GM12878 (cell line): ENCODE measurements around the gene LRRTM3.

ENCODE experiments used
- BACH1 ChIP-seq: fragments of 450-650 bp; IDR thresholded peaks from 2 replicates; pipeline ENCODE4 v1.6.1; 2017; ENCODE audit warnings: mild to moderate bottlenecking, borderline replicate concordance
- CREM ChIP-seq: IDR thresholded peaks from 2 replicates; pipeline ENCODE4 v1.6.1; 2014; ENCODE audit warnings: antibody characterized with exemption, low read depth
- HDAC2 ChIP-seq: fragments of 200-600 bp; sonication (generic); IDR thresholded peaks from 2 replicates; pipeline ENCODE4 v1.6.1; 2017
- JUND ChIP-seq: IDR thresholded peaks from 2 replicates; pipeline ENCODE4 v1.6.1; 2012; ENCODE audit warnings: low read depth, mild to moderate bottlenecking, low read length, improper control_type of control experiment, moderate library complexity
- NFIC ChIP-seq: IDR thresholded peaks from 2 replicates; pipeline ENCODE4 v1.6.1; 2012; ENCODE audit warnings: low read depth, mild to moderate bottlenecking, inconsistent platforms, low read length, moderate library complexity
- POLR2AphosphoS5 ChIP-seq: IDR thresholded peaks from 2 replicates; pipeline ENCODE4 v1.6.1; 2011; ENCODE audit warnings: mild to moderate bottlenecking, low read length, inconsistent platforms
- TARDBP ChIP-seq: IDR thresholded peaks from 2 replicates; pipeline ENCODE4 v1.6.1; 2016; ENCODE audit warnings: borderline replicate concordance
- YY1 ChIP-seq: IDR thresholded peaks from 2 replicates; pipeline ENCODE4 v1.6.1; 2011; ENCODE audit warnings: low read depth, mild to moderate bottlenecking, low read length
- ZNF384 ChIP-seq: IDR thresholded peaks from 2 replicates; pipeline ENCODE4 v1.6.1; 2012; ENCODE audit warnings: low read depth, mild to moderate bottlenecking, low read length, improper control_type of control experiment, borderline replicate concordance
- TF ChIP-seq, protein P1 (sequence below), 3 experiments: IDR thresholded peaks in 2 of 3; conservative IDR thresholded peaks in 1 of 3; 2 replicates each; pipeline ENCODE4 v1.5.1; 2011; ENCODE audit warnings: low read depth in 3 of 3, low read length in 3 of 3, mild to moderate bottlenecking in 3 of 3, control low read depth in 2 of 3, moderate library complexity in 2 of 3, inconsistent platforms in 1 of 3, mixed read lengths in 1 of 3; ENCODE audit not compliant: control insufficient read depth in 2 of 3, insufficient read depth in 1 of 3; ENCODE audit errors: extremely low read depth in 1 of 3
- TF ChIP-seq, protein P2 (sequence below): IDR thresholded peaks from 2 replicates; pipeline ENCODE4 v1.6.1; 2011; ENCODE audit warnings: low read depth, low read length, improper control_type of control experiment, borderline replicate concordance
- TF ChIP-seq, protein P3 (sequence below): IDR thresholded peaks from 2 replicates; pipeline ENCODE4 v1.6.1; 2012; ENCODE audit warnings: mild to moderate bottlenecking, low read depth, low read length

DNA sequence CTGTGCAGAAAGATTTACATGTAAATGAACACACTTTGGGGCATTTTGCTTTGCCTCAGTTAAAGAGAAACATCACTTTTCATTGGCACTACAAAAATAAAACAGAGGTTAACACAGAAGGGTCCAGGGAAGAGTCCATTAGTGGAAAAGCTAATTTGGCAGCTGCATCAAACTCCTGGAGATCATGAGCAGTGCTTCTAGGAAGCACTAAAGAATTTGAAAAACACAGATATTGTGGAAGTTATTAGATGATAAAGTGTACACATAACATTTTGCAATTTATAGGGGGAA, 161.2 kb downstream of the LRRTM3 start:
- TF ChIP-seq TARDBP (no peak), ZNF384 (no peak), POLR2AphosphoS5 (no peak), HDAC2 (no peak), NFIC (no peak), YY1 (no peak), CREM (no peak), BACH1 (no peak), JUND (no peak)
- TF ChIP-seq, protein P1, sequence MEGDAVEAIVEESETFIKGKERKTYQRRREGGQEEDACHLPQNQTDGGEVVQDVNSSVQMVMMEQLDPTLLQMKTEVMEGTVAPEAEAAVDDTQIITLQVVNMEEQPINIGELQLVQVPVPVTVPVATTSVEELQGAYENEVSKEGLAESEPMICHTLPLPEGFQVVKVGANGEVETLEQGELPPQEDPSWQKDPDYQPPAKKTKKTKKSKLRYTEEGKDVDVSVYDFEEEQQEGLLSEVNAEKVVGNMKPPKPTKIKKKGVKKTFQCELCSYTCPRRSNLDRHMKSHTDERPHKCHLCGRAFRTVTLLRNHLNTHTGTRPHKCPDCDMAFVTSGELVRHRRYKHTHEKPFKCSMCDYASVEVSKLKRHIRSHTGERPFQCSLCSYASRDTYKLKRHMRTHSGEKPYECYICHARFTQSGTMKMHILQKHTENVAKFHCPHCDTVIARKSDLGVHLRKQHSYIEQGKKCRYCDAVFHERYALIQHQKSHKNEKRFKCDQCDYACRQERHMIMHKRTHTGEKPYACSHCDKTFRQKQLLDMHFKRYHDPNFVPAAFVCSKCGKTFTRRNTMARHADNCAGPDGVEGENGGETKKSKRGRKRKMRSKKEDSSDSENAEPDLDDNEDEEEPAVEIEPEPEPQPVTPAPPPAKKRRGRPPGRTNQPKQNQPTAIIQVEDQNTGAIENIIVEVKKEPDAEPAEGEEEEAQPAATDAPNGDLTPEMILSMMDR (IDR thresholded peaks at IDR 0.05 in 2 of 3, conservative IDR thresholded peaks at IDR 0.05 in 1 of 3; ENCODE audit: control insufficient read depth in 2 of 3, extremely low read depth in 1 of 3, insufficient read depth in 1 of 3, low read depth in 3 of 3, low read length in 3 of 3), result no peak
- TF ChIP-seq, protein P2, sequence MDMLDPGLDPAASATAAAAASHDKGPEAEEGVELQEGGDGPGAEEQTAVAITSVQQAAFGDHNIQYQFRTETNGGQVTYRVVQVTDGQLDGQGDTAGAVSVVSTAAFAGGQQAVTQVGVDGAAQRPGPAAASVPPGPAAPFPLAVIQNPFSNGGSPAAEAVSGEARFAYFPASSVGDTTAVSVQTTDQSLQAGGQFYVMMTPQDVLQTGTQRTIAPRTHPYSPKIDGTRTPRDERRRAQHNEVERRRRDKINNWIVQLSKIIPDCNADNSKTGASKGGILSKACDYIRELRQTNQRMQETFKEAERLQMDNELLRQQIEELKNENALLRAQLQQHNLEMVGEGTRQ, result no peak
- TF ChIP-seq, protein P3, sequence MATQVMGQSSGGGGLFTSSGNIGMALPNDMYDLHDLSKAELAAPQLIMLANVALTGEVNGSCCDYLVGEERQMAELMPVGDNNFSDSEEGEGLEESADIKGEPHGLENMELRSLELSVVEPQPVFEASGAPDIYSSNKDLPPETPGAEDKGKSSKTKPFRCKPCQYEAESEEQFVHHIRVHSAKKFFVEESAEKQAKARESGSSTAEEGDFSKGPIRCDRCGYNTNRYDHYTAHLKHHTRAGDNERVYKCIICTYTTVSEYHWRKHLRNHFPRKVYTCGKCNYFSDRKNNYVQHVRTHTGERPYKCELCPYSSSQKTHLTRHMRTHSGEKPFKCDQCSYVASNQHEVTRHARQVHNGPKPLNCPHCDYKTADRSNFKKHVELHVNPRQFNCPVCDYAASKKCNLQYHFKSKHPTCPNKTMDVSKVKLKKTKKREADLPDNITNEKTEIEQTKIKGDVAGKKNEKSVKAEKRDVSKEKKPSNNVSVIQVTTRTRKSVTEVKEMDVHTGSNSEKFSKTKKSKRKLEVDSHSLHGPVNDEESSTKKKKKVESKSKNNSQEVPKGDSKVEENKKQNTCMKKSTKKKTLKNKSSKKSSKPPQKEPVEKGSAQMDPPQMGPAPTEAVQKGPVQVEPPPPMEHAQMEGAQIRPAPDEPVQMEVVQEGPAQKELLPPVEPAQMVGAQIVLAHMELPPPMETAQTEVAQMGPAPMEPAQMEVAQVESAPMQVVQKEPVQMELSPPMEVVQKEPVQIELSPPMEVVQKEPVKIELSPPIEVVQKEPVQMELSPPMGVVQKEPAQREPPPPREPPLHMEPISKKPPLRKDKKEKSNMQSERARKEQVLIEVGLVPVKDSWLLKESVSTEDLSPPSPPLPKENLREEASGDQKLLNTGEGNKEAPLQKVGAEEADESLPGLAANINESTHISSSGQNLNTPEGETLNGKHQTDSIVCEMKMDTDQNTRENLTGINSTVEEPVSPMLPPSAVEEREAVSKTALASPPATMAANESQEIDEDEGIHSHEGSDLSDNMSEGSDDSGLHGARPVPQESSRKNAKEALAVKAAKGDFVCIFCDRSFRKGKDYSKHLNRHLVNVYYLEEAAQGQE, result no peak
